HepG2 (cell line): Measurements from ENCODE around the gene RAPGEF2. TPM values are rescaled to one million over a fixed set of nuclear protein-coding genes. Genes with fewer than 3 reads are reported as not detected.

Experiments
- LCORL ChIP-seq, 2 experiments: fragments of 450-650 bp in 1 of 2; sonication (generic) in 1 of 2; formaldehyde crosslinking in 1 of 2; IDR thresholded peaks; 2 replicates each; pipeline versions ENCODE4 v1.5.0 to v1.6.1; 2017 to 2020; ENCODE audit warnings: antibody characterized with exemption in 1 of 2, missing genetic modification reagents in 1 of 2
- RFXAP ChIP-seq: sonication (generic); formaldehyde crosslinking; IDR thresholded peaks from 2 replicates; pipeline ENCODE4 v1.4.0; 2020; ENCODE audit warnings: missing genetic modification reagents, borderline replicate concordance
- SETDB1 ChIP-seq: sonication (generic); formaldehyde crosslinking; IDR thresholded peaks from 2 replicates; pipeline ENCODE4 v1.5.1; 2020; ENCODE audit warnings: missing genetic modification reagents, mild to moderate bottlenecking, borderline replicate concordance
- TGIF2 ChIP-seq: IDR thresholded peaks from 2 replicates; pipeline ENCODE4 v1.6.1; 2016; ENCODE audit warnings: control low read depth, missing compliant biosample characterization
- WIZ ChIP-seq: sonication (generic); formaldehyde crosslinking; IDR thresholded peaks from 2 replicates; pipeline ENCODE4 v1.5.1; 2020; ENCODE audit warnings: mild to moderate bottlenecking, missing genetic modification reagents
- ZBTB8A ChIP-seq: sonication (generic); formaldehyde crosslinking; IDR thresholded peaks from 2 replicates; pipeline ENCODE4 v1.4.0; 2020; ENCODE audit warnings: mild to moderate bottlenecking, low read depth, missing genetic modification reagents, borderline replicate concordance
- ZNF234 ChIP-seq: sonication (generic); formaldehyde crosslinking; conservative IDR thresholded peaks from 2 replicates; pipeline ENCODE4 v1.5.1; 2020; ENCODE audit warnings: mild to moderate bottlenecking, missing genetic modification reagents
- ZNF256 ChIP-seq: sonication (generic); formaldehyde crosslinking; conservative IDR thresholded peaks from 2 replicates; pipeline ENCODE4 v1.4.0; 2020; ENCODE audit warnings: missing genetic modification reagents
- ZNF441 ChIP-seq: sonication (generic); formaldehyde crosslinking; IDR thresholded peaks from 2 replicates; pipeline ENCODE4 v1.7.0; 2021; ENCODE audit warnings: missing genetic modification reagents, borderline replicate concordance
- polyA plus RNA-seq, 8 experiments: library from polyadenylated mRNA; depleted of rRNA in 3 of 8; stranded (reverse) in 7 of 8; unstranded in 1 of 8; fragments of >200 nt; fragmentation: Illumina TruSeq in 4 of 8; extraction: Trizol in 4 of 8; gene quantifications; 2 replicates each; pipeline versions ENCODE4 v1.2.1 to v1.2.3, GENCODE V29; 2011 to 2016; ENCODE audit warnings: low read depth in 4 of 8, missing spikeins in 1 of 8, mixed read lengths in 1 of 8; ENCODE audit not compliant: insufficient read depth in 1 of 8
- total RNA-seq, 5 experiments: library from RNA; depleted of rRNA; stranded (reverse); fragments of >200 nt; fragmentation: Illumina TruSeq; extraction: Trizol; gene quantifications; 2 replicates each; pipeline ENCODE4 v1.2.3, GENCODE V29; 2016; ENCODE audit warnings: low read depth in 1 of 5
- TF ChIP-seq, protein P1 (sequence below): sonication (generic); formaldehyde crosslinking; IDR thresholded peaks from 2 replicates; pipeline ENCODE4 v1.4.0; 2020; ENCODE audit warnings: missing genetic modification reagents, borderline replicate concordance
- TF ChIP-seq, protein P2 (sequence below): sonication (generic); formaldehyde crosslinking; IDR thresholded peaks from 2 replicates; pipeline ENCODE4 v1.5.1; 2020; ENCODE audit warnings: missing genetic modification reagents, mild to moderate bottlenecking, borderline replicate concordance
- TF ChIP-seq, protein P3 (sequence below): sonication (generic); formaldehyde crosslinking; IDR thresholded peaks from 2 replicates; pipeline ENCODE4 v1.8.0; 2022; ENCODE audit warnings: missing genetic modification reagents, low read depth, mild to moderate bottlenecking, borderline replicate concordance
- TF ChIP-seq, protein P4 (sequence below): sonication (generic); formaldehyde crosslinking; IDR thresholded peaks from 2 replicates; pipeline ENCODE4 v1.4.0; 2020; ENCODE audit warnings: mild to moderate bottlenecking, missing genetic modification reagents

RAPGEF2 gene
- total and polyA plus RNA-seq, 2 of the 13 experiments (the other 11 are each of a cell fraction or from before 2014, with no cell fraction given), result 19.2 to 23.0 TPM

DNA sequence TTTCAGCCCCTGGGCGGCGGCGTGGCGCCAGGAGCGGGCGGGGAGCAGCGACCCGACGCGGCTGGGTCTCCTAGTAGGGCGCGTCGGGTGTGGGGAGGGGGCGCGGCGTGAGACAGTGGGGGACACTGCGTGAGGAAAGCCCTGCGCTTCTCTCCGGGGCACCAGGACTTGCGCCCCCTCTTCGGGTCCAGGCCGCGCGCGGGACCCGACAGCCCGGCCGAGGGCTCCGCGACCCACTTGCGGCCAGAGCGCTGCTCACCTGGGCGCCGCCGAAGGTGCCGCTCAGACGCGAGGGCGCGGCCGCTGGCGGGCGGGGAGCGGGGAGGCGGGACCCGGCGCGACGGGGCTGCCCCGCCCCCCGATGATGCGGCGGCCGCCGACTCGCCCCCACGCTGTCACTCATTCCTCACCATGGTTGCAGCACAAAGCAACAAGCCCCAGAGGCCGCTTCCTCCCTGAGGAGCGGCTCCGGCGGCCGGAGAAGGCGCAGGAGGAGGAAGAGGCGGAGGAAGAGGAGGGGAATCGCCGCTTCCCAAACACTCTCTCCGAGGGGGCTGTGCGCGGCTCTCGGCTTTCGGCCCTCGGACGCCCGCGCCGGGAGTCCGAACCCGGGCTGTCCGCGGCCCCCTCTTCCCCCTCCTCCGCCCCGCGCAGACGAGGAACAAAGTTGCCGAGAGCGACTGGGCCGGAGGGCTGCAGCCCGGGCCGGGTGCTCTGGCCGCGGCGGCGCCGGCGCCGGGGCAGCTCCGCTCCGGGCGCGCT, at the start of gene RAPGEF2 (continued):
- TF ChIP-seq, protein P1, sequence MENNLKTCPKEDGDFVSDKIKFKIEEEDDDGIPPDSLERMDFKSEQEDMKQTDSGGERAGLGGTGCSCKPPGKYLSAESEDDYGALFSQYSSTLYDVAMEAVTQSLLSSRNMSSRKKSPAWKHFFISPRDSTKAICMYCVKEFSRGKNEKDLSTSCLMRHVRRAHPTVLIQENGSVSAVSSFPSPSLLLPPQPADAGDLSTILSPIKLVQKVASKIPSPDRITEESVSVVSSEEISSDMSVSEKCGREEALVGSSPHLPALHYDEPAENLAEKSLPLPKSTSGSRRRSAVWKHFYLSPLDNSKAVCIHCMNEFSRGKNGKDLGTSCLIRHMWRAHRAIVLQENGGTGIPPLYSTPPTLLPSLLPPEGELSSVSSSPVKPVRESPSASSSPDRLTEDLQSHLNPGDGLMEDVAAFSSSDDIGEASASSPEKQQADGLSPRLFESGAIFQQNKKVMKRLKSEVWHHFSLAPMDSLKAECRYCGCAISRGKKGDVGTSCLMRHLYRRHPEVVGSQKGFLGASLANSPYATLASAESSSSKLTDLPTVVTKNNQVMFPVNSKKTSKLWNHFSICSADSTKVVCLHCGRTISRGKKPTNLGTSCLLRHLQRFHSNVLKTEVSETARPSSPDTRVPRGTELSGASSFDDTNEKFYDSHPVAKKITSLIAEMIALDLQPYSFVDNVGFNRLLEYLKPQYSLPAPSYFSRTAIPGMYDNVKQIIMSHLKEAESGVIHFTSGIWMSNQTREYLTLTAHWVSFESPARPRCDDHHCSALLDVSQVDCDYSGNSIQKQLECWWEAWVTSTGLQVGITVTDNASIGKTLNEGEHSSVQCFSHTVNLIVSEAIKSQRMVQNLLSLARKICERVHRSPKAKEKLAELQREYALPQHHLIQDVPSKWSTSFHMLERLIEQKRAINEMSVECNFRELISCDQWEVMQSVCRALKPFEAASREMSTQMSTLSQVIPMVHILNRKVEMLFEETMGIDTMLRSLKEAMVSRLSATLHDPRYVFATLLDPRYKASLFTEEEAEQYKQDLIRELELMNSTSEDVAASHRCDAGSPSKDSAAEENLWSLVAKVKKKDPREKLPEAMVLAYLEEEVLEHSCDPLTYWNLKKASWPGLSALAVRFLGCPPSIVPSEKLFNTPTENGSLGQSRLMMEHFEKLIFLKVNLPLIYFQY (CRISPR knock-in tag), result no peak; the same call in 1 of the 2 replicates
- TF ChIP-seq ZBTB8A (CRISPR knock-in tag) (no peak), ZNF234 (CRISPR knock-in tag) (no peak), RFXAP (CRISPR knock-in tag) (peak; percentile 40; the same call in 1 of the 2 replicates), WIZ (CRISPR knock-in tag) (no peak), SETDB1 (no peak), TGIF2 (CRISPR knock-in tag) (no peak; the same call in 1 of the 2 replicates), ZNF256 (CRISPR knock-in tag) (no peak), LCORL (IDR thresholded peaks at IDR 0.05) (no peak), LCORL (CRISPR knock-in tag; IDR thresholded peaks at IDR 0.05) (no peak), ZNF441 (CRISPR knock-in tag) (peak; percentile 49; the same call in 1 of the 2 replicates)
- TF ChIP-seq, protein P2, sequence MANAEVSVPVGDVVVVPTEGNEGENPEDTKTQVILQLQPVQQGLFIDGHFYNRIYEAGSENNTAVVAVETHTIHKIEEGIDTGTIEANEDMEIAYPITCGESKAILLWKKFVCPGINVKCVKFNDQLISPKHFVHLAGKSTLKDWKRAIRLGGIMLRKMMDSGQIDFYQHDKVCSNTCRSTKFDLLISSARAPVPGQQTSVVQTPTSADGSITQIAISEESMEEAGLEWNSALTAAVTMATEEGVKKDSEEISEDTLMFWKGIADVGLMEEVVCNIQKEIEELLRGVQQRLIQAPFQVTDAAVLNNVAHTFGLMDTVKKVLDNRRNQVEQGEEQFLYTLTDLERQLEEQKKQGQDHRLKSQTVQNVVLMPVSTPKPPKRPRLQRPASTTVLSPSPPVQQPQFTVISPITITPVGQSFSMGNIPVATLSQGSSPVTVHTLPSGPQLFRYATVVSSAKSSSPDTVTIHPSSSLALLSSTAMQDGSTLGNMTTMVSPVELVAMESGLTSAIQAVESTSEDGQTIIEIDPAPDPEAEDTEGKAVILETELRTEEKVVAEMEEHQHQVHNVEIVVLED, result peak; percentile 33; the same call in 1 of the 2 replicates
- TF ChIP-seq, protein P3, sequence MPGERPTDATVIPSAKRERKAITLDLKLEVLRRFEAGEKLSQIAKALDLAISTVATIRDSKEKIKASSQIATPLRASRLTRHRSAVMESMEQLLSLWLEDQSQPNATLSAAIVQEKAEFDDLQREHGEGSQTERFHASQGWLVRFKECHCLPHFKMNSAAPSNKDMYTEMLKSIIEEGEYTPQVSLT (CRISPR knock-in tag), result no peak
- TF ChIP-seq, protein P4, sequence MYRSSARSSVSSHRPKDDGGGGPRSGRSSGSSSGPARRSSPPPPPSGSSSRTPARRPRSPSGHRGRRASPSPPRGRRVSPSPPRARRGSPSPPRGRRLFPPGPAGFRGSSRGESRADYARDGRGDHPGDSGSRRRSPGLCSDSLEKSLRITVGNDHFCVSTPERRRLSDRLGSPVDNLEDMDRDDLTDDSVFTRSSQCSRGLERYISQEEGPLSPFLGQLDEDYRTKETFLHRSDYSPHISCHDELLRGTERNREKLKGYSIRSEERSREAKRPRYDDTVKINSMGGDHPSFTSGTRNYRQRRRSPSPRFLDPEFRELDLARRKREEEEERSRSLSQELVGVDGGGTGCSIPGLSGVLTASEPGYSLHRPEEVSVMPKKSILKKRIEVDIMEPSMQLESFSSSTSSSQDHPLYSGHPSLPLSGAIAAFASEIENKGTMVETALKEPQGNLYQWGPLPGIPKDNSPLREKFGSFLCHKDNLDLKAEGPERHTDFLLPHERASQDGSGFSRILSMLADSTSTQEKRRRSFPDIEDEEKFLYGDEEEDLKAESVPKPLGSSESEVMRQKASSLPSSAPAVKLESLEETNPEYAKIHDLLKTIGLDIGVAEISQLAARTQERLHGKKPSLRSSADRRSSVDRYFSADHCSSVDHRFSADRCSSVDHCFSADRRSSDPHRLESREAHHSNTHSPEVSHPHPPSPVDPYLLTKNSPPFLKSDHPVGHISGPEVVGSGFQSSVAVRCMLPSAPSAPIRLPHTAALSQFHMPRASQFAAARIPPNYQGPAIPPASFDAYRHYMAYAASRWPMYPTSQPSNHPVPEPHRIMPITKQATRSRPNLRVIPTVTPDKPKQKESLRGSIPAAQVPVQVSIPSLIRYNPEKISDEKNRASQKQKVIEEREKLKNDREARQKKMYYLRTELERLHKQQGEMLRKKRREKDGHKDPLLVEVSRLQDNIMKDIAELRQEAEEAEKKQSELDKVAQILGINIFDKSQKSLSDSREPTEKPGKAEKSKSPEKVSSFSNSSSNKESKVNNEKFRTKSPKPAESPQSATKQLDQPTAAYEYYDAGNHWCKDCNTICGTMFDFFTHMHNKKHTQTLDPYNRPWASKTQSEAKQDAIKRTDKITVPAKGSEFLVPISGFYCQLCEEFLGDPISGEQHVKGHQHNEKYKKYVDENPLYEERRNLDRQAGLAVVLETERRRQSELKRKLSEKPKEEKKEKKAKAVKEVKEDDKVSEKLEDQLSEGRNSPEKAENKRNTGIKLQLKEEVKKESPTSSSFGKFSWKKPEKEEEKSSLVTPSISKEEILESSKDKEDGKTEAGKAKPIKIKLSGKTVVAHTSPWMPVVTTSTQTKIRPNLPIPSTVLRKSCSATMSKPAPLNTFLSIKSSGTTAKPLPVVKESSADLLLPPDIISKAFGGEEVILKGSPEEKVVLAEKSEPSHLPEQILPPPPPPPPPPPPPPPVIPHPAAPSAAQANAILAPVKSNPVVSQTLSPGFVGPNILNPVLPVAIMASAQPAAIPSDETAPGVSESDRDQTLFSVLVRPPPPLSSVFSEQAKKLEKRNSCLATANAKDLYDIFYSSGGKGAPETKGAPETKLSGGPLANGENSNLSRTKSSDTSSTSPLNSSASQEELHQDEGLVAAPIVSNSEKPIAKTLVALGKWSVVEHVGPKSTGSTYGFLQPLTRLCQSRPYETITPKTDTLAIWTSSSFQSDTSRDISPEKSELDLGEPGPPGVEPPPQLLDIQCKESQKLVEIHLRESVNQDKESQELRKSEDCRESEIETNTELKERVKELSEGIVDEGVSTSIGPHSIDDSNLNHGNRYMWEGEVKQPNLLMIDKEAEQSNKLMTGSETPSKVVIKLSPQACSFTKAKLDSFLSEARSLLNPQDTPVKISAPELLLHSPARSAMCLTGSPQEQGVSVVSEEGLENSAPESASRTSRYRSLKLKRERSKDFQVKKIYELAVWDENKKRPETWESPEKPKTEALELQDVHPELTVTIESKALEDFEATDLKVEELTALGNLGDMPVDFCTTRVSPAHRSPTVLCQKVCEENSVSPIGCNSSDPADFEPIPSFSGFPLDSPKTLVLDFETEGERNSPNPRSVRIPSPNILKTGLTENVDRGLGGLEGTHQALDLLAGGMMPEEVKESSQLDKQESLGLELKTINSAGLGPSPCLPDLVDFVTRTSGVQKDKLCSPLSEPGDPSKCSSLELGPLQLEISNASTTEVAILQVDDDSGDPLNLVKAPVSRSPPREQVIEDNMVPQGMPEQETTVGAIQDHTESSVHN (CRISPR knock-in tag), result no peak
